NCI-H2196 (cell line): Measurements from ENCODE around the gene AAR2.

ENCODE experiments used
- DNase-seq: peaks from one replicate; lab custom pipeline; 2025; ENCODE audit not compliant: unreplicated experiment; lab: John Stamatoyannopoulos, UW

Gene AAR2

GRCh38 chr20:36275441-36276189, 39.3 kb downstream of the AAR2 start:
- no peak for DNase-seq

GRCh38 chr20:36277546-36277945, 41.3 kb downstream of the AAR2 start:
- no peak for DNase-seq

GRCh38 chr20:36279362-36279761, 43.1 kb downstream of the AAR2 start:
- no peak for DNase-seq

- no peak for DNase-seq
Measured at GRCh38 chr20:36279776-36280175, 43.5 kb downstream of the AAR2 start.

- no peak for DNase-seq
Measured at GRCh38 chr20:36281785-36282380, 45.6 kb downstream of the AAR2 start.

GRCh38 chr20:36284751-36285150, 48.5 kb downstream of the AAR2 start:
- no peak for DNase-seq

GRCh38 chr20:36285746-36286447, 49.6 kb downstream of the AAR2 start:
- no peak for DNase-seq

- DNase-seq, result no peak
Measured at GRCh38 chr20:36297656-36298055, 61.4 kb downstream of the AAR2 start.

GRCh38 chr20:36298061-36298460, 61.8 kb downstream of the AAR2 start:
- no peak for DNase-seq

- DNase-seq, result no peak
Measured at GRCh38 chr20:36298795-36299339, 62.6 kb downstream of the AAR2 start.

GRCh38 chr20:36299459-36299858, 63.2 kb downstream of the AAR2 start:
- no peak for DNase-seq

GRCh38 chr20:36301359-36302119, 65.3 kb downstream of the AAR2 start:
- DNase-seq, result no peak

- DNase-seq, result no peak
Measured at GRCh38 chr20:36303020-36303595, 66.8 kb downstream of the AAR2 start.

GRCh38 chr20:36303831-36304230, 67.6 kb downstream of the AAR2 start:
- DNase-seq, result no peak

GRCh38 chr20:36304786-36305495, 68.7 kb downstream of the AAR2 start:
- no peak for DNase-seq

GRCh38 chr20:36305602-36306551, 69.6 kb downstream of the AAR2 start, which contains the start of gene DLGAP4:
DLGAP4 (plus strand) TSS chr20:36306339; CDS start chr20:36431718, 125,379 bp downstream.
- no peak for DNase-seq
